Measurements from ENCODE around the gene ARID5A. TPM values are rescaled to one million over a fixed set of nuclear protein-coding genes. Genes with fewer than 3 reads are reported as not detected.
A peak's percentile ranks its signal among the peaks of the same experiment; 100 is the strongest.

The ARID5A gene
- total and polyA plus RNA-seq, 2 of the 13 experiments (the other 11 are each of a cell fraction or from before 2014, with no cell fraction given) = 6.0 to 9.5 TPM

- TF ChIP-seq ZNF225 (CRISPR knock-in tag; IDR thresholded peaks at IDR 0.05) (no peak), ZFX (CRISPR knock-in tag; IDR thresholded peaks at IDR 0.05; ENCODE audit: low read depth) (0 out of 2 replicates have a peak, but pooled peaks have one; percentile 15), CREB1 (IDR thresholded peaks at IDR 0.05) (0 out of 2 replicates have a peak, but pooled peaks have one; percentile 34), CREB1 (CRISPR knock-in tag; IDR thresholded peaks at IDR 0.05) (peak; percentile 46), ZNF143 (CRISPR knock-in tag; IDR thresholded peaks at IDR 0.05) (peak; percentile 84), FOSL2 (CRISPR knock-in tag; IDR thresholded peaks at IDR 0.05) (0 out of 2 replicates have a peak, but pooled peaks have one; percentile 21), ZBTB39 (CRISPR knock-in tag; IDR thresholded peaks at IDR 0.05) (no peak), GMEB2 (CRISPR knock-in tag; IDR thresholded peaks at IDR 0.05; ENCODE audit: low read depth) (no peak), ZNF574 (CRISPR knock-in tag; IDR thresholded peaks at IDR 0.05) (0 out of 2 replicates have a peak, but pooled peaks have one; percentile 19), ZNF616 (CRISPR knock-in tag; IDR thresholded peaks at IDR 0.05; ENCODE audit: low read depth) (no peak), SRF (IDR thresholded peaks at IDR 0.05; ENCODE audit: low read depth, low read length) (no peak), CENPX (CRISPR knock-in tag; IDR thresholded peaks at IDR 0.05) (no peak), HNRNPL (IDR thresholded peaks at IDR 0.05; ENCODE audit: low read depth, low read length) (0 out of 2 replicates have a peak, but pooled peaks have one; percentile 58), RFX5 (IDR thresholded peaks at IDR 0.05; ENCODE audit: low read depth, low read length) (no peak), ZNF564 (CRISPR knock-in tag; IDR thresholded peaks at IDR 0.05) (no peak), MATR3 (CRISPR knock-in tag; IDR thresholded peaks at IDR 0.05) (no peak), PATZ1 (CRISPR knock-in tag; IDR thresholded peaks at IDR 0.05) (peak; percentile 35; the same call in 1 of the 2 replicates), ZNF777 (CRISPR knock-in tag; IDR thresholded peaks at IDR 0.05) (0 out of 2 replicates have a peak, but pooled peaks have one; percentile 51), GLMP (CRISPR knock-in tag; IDR thresholded peaks at IDR 0.05; ENCODE audit: borderline replicate concordance) (no peak), ZNF746 (CRISPR knock-in tag; IDR thresholded peaks at IDR 0.05) (no peak)
Measured at GRCh38 chr2:96531872-96532505, 4.6 kb upstream of the ARID5A start (continued).
